HG02840 (cell line): ENCODE results near the gene IQSEC1.

Source experiments
- ATAC-seq: cut with Tn5 transposase; IDR thresholded peaks from one replicate; pipeline ENCODE4 v1.9.1; 2021; ENCODE audit warnings: mild to moderate bottlenecking, moderate library complexity, moderate number of reproducible peaks; ENCODE audit not compliant: unreplicated experiment, low FRiP score

IQSEC1 gene

DNA sequence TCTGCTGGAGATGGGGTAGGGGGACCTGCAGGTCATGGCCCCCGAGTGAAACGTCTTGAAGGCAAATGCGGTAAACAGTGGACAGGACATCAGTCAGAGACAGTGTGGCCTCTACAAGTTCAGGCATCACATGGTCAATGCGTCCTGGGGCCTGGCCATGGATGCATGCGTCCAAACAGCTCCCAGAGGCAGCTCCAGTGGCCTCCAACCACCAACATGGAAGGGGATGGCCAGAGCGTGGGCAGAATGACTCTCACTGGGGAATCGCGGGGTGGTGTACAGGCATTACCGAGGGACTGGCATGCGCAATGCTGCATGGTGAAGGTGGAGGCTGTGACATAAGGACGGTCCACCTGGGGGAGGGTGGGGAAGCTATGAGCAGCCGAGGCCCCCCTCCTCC, 35.6 kb upstream of the IQSEC1 start:
- ATAC-seq = no peak

DNA sequence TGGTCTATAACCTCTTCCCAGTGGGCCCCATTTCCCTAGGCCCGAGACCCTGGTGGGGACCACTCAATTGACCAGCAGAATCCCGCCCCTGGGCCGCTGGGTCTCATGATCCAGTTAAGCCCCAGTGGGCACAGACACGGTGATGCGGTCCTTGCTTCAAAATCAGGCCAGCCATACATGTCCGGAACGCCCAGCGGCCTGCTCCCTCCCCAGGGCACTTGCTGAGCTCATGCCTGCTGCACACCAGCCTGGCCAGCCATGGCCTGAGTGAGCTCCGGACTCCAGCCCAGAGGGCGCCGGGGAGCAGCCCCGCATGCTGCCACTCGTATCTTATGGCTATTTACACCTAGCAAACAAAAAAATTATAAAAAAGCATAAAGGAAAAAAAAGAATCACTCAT, 34.4 kb upstream of the IQSEC1 start:
- ATAC-seq = no peak

DNA sequence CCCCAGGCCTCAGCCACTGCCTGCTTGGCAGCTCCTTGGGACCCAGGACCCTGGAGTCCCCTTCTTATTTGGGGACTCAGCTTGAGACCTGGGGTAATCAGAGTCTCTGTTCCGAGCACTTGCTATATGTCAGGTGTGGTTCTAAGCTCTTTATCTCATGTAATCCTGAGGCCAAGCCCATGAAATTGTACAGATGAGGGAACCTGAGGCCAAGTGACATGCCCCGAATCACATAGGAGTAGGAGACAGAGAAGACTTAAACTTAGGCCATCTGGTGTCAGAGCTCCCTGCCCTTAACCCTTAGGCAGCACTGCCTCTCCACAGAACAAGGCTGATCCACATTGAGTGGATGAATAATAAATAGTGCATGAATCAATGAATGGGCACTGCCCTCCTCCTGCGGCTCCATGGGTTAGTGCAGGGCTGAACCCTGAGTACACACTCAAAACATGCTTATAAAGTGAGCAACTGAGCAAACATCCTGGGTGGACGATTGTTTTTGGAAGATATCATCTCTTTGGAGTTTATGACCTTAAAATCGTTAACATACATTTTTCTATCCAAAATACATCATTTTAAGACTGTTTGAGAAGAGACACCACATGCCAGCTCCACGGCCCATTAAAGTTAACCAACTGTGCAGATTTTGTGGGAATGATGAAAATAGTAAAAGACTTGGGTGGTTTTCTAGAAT, 33.2 kb upstream of the IQSEC1 start:
- ATAC-seq = no peak

DNA sequence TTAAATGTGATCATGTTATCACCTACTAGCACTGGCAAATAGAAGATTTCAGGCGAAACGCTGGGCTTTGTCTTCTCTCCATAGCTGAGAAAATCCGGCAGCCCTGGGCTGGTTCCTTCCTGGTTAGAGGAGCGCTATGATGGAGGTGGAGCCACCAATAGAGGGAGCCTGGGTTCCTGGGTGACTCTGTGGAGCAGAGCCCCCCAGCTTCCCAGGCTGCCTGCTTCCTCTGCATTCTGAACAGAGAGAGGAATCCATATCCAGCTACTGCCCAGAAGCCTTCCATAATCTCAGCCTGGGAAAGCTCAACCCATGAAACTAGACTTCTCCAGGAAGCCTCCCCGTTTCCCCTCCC, 32.6 kb upstream of the IQSEC1 start:
- no peak for ATAC-seq

DNA sequence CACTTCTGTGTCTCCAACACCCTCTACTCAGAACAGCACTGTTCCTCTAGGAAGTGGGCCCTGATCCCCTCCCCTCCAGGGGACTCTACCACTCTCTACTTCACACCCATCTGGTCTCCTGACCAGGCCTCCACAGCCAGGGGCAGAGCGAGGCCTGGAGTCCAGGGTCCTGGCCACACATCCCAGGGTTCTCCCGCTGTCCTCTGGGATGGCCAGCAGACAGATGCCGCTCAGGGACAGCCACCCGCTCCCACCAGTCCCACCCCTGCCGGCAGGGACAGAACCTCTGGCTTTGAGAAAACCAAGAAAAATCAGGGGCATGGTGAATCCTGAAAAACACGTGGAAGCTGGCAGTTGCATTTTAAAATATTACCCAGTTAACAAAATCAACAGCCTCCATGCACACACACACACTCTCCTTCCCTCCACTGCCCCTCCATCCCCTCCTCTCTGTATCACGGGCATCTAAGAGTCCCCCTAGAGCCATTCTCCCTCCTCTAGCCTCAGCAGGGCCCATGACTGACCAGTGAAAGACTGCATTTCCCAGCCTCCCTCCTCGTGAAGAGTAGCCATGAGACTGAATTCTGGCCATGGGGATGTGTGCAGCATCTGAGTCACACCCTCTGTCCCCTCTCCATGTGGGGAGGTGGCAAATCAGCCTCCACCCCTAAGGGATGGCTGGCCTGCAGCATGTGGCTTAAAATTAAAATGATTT, 32.1 kb upstream of the IQSEC1 start:
- no peak for ATAC-seq

DNA sequence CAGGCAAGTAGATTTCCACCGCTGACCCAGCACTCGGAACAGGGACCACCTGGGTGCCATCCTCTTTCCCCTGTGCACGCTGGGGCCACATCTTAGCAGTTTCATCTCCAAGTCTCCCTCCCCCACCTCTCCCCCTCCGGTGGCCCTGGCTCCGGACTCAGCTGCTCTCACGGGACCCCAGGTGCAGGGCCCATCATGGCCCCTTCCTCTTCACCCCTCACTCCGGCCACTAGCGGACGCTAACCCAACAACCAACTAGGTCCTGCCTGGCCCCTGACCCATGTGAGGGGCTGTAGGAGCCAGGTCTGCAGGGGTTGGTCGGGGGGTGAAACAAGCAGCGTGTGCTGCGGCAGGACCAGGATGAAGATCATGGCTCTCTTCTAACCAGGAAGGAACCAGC, 31.3 kb upstream of the IQSEC1 start:
- ATAC-seq = no peak

DNA sequence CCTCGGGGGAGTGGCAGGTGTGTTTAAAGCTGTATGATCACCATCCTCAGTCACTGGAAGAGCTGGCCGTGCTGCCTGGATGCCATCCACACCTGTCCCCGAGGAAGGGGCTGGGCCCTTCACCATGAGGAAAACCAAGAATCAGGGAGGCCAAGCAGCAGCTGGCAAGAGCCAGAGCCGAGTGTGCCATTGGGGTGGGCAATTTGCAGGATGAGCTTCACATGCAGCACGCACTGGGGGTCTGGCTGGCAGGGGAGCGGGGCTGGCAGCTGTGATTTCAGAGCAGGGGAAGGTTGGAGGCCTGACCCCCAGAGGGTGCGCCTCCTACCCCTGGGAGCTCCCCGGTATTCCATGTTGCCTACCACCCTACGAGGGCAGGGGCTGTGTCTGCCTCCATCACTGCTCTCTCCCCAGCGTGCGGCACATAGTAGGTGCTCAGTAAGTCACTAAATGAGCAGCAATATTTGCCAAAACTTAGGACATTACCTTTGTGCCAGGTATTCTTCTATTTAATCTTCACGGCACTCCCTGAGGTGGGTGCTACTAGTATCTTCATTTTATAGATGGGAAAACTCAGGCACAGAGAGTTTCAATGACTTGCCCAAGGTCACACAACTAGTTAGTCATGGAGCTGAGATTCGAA, 30.3 kb upstream of the IQSEC1 start:
- ATAC-seq = no peak

DNA sequence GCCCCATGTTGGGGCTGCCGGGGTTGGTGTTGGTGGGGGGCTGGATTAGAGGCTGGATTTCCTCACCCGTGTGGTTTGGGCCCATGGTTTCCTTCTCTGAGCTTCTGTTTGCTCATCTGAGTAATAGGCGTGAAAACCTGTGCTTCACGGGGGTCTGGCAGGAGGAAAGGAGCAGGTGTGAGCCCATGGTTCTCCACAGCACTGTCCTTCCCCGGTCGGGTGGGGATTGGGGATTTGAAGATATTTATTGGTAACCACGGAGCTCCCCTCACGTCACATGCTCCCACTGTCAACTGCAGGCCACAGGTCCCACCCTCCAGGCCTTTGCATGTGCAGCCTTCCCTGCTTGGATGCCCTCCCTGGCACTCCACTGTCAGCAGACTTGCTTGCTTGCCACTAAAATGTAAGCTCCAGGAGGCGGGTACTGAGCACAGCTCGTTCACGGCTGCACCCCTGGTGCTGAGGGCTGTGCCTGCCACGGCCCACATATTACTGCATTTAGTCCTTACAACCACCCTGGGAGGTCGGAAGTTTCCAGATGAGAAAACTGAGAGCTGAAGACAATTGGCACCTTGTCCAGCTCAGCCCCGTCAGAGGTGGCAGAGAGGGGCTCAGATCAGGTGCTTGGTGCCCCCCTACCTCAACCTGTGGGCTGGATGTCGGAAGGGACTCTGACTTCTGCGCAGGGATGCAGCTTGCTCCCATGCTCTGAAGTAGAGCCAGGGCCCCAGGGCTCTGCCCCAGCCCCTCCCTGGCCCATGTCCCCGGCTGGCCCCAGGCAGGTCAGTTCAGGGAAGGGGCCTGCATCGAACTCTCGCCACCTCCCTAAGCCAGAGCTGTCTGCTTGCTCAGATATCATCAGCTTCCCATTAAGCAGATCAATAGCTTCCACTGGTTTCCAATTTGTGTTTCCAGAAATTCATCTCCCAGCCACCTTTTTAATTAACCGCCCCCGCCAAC, 29.4 kb upstream of the IQSEC1 start:
- no peak for ATAC-seq

DNA sequence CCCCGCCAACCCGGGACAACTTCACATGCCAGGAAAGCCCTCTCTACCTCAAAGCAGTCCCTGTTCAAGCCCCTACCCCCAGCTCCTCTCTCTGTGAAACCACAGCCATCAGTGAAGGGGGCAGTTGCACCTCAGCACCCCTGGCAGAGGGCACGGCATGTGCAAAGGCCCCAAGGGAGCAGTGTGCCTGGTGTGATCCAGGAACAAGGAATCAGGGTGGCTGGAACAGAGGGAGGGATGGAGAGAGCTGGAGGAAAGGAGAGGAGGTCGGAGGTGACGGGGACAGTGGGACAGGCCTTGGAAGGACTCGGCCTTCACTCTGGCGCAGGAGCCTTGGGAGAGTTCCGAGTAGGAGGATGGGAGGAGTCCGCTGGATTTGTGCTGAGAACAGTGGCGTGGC, 26.5 kb upstream of the IQSEC1 start:
- ATAC-seq = no peak

DNA sequence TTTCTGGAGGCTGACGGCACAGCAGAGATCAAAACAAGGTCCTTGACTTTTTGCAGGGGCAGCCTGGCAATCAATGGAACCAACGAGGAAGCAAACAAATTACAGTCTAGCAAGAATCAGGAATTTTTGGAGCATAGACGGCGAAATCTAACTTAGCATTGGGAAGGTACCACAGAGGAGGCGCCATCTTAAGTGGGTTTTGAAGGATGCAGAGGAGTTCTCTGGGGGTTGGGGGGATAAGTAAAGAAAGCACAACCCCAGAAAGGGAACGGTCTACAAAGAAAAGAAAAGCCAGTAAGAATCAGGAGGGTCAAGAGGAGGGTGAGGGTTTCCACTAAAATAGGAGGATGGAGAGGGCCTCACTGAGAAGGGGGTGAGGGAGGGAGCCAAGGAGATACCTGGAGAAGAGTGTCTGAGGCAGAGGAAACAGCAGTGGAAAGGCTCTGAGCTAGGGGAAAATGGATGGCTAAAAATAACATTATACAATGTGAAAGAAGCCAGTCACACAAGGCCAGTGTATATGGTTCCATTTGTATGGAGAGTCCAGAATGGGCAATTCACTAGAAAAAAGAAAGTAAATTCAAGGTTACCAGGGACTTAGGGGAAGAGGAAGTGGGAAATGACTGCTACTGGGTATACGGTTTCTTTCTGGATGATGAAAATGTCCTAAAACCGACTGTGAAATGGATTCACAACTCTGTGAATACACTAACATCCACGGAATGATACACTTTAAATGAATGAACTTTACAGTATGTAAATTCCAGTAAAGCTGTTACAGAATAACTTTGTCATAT, 25.2 kb upstream of the IQSEC1 start:
- no peak for ATAC-seq

DNA sequence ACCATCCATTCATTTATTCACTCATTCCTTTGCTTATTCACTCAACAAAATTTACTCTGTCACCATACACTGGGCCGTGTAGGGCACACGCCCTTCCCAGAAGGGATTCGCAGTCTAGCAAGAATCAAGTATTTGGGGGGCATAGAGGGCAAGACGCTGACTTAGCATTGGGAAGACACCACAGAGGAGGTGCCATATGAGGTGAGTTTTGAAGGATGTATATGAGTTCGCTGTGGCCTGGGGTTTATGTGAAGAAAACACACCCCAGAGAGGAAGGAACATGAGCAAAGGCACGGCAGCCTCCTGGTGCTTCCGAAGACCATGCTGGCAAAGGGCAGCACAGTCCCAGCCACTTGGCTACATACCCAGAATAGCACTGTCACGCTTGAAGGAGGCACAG, 23.1 kb upstream of the IQSEC1 start:
- no peak for ATAC-seq

DNA sequence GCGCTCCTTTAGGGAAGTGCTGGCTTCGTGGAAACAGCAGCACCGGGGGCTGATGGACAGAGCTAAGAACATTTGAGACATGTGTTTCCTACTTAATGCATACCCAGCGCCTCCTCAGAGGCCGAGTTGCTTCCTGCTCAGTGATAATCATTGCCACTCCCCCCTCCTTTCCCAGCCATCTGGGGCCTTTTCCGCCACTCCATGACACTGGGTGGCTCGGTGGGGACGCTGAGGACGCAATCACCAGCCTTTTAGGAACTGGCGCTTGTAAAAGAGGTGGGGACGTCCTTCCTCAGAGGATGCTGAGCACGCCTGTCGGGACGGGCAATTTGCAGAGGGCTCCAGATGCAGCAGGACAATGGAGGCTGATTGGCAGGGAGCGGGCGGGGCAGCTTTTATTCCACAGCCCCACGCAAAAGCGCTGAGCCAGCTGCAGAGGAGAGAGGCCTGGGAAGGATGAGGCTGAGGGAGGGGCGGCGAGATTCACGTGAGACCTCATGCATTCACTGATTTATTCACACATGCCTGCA, 22.2 kb upstream of the IQSEC1 start:
- no peak for ATAC-seq

DNA sequence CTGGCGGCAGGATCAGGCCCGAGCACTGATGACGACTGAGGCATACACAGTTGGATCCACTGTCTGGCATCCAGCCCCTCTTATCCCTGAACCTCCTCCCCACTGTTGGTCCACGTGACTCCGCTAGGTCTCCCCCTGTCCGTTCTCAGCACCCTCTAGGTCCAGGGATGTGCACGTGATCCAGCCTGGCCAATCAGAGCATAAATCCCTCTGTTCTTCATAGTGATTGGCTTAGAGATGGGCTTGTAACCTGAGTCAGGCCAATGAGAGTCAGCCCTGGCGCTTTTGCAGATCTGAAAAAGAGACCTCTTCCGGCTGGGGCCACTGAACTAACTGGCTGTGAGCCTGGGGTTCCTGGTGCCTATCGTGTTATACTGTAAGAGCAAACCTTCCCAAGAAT, 20.5 kb upstream of the IQSEC1 start:
- ATAC-seq = no peak

DNA sequence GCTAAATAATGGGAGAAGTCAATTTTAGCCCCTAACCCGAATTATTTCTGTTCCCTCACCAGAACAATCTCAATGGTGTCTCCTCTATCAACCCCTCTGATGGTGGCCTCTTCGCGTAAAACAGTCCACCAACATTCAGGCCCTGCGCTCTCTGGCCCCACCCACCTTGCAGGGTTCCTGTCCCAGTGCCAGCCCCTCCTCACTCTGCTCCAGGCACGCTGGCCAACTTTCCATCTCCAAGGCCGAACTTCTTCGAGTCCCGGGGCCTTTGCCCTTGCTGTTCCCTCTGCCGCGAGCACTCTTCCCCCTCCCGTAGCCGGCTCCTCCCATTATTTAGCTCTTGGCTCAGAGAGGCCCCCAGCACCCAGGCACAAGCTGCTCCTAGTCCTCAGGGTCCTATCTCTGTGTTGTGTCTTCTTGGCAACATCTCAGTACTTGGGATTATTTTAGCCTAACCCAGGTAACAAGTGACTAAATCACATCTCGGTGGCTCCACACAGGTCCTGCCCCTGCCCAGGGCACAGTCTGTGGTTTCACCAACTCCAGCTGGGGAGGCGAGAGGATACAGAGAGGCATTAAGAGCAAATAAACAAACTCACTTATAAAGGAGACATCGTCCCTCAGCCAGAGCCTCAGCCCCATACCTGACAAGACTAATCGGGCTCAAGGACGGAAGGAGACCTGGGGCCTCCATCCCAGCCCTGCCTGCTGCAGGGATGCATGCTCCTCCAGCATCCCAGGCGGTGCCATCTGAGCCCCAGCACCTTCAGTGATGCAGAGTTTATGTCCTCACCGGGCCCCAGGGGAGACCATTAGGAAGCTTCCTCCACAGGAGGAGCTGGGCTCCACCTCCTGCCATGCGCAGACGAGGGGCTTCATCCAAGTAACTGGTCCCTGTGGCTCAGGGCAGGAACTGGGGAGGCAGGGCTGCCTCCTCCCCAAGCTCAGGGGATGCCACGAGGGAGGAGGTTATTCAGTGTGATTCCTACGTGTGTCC, 19.7 kb upstream of the IQSEC1 start:
- ATAC-seq = no peak

DNA sequence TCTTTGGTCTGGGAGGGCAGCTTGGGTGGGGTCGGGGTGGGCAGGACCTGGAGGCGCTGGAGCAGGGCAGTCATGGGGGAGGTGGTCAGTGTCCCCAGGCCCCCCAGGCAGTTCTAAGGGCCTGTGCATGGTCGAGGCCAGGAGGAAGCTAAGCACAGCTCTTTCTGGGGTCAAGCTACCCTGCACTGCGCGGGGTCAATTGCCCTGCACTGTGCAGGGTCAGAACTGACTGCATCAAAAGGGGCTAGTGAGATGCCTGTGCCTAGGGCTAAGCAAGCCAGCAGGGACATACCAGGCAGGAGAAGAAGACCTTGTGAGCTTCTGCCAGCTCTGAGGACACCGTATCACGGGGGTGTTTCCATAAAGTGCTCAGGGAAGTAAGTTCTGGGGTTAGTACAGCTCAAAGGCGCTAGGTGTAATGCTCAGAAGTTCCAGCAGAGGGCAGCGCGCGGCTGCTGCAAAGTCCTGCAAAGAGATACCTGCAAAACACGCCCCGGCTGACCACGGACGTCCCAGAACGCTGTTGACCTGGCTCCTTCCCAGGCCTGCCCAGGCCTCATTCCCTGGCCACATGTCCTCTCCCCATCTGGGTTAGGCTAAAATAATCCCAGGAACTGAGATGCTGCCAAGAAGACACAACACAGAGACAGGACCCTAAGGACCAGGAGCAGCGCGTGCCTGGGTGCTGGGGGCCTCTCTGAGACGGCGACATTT, 18.8 kb upstream of the IQSEC1 start:
- no peak for ATAC-seq

DNA sequence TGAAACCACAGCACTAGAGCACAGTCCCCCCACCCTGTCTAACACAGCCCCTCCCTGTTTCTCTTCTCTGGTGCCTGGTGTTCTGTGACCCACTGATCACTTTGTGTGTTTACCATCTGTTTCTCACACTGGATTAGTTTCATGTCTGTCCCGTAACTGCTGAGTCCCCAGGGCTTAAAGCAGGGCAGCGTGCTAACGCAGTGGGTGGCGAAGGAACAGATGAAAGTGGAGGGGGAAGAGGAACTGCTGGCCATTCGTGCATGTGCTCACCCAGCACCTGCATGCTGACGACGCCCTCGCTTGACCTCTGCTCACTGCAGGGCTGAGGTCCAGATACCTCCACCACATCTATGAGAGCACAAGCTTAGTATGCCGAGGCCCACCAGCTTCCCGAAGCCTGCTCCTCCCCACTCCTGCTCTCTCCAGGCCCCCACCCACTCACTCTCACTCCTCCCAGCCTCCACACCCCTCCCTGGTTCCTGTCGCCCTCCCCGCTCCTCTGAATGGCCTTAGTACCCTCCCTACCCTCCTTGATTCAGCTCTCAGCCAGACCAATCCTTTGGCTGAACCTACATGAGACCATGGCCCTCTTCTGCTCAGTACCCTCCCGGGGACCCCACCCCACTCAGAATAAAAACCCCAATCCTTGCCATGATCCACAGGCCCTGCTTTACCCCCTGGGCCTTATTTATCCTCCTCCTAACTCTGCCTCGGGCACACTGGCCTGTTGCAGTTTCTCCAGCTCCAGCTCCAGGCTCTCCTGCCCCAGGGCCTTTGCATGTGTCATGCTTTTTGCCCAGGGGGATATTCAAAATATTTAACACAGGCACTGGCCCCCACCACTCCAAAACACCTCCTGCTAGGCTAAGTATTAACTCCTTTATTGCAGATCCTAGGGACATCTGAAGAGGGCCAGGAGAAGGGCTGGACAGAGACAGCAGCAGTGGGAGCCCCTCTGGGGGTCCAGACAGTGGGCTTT, 15.1 kb upstream of the IQSEC1 start:
- no peak for ATAC-seq
